ENCODE measurements around the gene SYTL2. TPM values are rescaled to one million over a fixed set of nuclear protein-coding genes. Genes with fewer than 3 reads are reported as not detected.

Gene SYTL2
- total RNA-seq, 2 experiments from 2014 or later, result 9.5 to 11.2 TPM

DNA sequence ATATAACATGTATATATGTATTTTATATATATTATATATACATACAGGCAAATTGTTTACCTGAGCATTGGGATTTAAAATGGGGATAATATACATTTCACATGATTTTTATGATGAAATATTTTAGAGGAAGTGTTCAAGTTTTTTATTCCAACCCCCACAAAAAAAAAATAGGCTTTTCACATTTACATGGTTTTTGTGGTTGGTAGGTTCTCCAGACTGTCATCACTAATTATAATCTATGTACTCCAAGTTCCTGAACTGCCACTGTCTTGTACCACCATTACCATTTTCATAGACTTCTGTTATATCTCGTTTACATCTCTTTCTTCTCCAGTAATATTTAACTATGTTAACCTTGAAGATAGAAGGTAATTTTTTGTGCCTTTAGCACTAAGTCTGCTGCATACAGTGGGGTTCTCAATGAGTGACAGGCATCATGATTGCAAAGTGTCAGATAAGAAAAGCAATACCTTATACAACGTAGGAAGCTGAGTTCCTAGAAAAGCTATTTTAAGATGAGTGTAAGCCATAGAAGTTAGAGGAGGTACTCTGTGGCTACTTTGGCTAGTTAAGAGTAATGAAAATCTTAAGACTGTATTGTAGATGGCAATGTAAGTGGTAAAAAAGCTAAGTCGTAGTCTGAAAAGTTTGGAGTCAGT is 158.0 kb downstream of the SYTL2 start:
- Mint-ChIP-seq H3K27me3 (no peaks in the 10 kb centered on the region), H3K4me3 (no peak overlapping the region), H3K36me3 (ENCODE audit: low read depth) (peaks cover 36% of the 10 kb centered on the region), H3K4me1 (ENCODE audit: low read depth) (peaks cover 58% of the 10 kb centered on the region), H3K27ac (peak overlapping the region; percentile 80), H3K9me3 (no peaks in the 10 kb centered on the region)
- TF ChIP-seq, protein P1, sequence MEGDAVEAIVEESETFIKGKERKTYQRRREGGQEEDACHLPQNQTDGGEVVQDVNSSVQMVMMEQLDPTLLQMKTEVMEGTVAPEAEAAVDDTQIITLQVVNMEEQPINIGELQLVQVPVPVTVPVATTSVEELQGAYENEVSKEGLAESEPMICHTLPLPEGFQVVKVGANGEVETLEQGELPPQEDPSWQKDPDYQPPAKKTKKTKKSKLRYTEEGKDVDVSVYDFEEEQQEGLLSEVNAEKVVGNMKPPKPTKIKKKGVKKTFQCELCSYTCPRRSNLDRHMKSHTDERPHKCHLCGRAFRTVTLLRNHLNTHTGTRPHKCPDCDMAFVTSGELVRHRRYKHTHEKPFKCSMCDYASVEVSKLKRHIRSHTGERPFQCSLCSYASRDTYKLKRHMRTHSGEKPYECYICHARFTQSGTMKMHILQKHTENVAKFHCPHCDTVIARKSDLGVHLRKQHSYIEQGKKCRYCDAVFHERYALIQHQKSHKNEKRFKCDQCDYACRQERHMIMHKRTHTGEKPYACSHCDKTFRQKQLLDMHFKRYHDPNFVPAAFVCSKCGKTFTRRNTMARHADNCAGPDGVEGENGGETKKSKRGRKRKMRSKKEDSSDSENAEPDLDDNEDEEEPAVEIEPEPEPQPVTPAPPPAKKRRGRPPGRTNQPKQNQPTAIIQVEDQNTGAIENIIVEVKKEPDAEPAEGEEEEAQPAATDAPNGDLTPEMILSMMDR (IDR thresholded peaks at IDR 0.05), result no peak
- ATAC-seq, result peak; percentile 45
- POLR2A ChIA-PET, result interaction anchor here (0.5 to 2.9 kb wide), 6 partner anchors 9 to 157 kb away, joined by 3 to 14 read pairs (median 3); no protein-coding TSS in a partner anchor
- DNase-seq, result no peak
- CTCF ChIA-PET, result no interaction called here
- intact Hi-C loops (cut with micrococcal nuclease), result no loop called here

DNA sequence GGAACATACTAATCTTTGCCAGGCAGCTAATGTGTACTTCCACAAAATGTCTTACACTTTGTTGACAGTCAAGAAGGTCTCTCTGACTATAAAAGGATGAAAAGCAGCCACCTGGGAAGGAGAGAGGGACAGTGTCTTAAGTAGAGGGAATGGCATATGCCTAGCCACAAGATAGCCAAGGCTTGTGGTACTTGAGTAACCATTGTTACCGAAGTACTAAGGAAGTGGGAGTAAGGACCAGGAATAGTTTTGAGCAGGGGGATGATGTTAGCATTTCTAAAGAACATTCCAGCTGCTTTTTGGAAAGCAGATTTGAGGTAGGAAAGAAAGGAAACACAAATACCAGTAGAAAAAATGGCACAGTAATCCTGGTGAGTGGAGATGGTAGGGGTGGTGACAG is 159.8 kb downstream of the SYTL2 start:
- DNase-seq (no peak), ATAC-seq (no peak)
- CTCF ChIA-PET, result interaction anchor here (1.0 kb wide), 1 partner anchor 9 kb away, joined by 3 read pairs; no protein-coding TSS in a partner anchor
- H3K9me3 Mint-ChIP-seq, result no peaks in the 10 kb centered on the region
- peaks cover 51% of the 10 kb centered on the region for H3K4me1 Mint-ChIP-seq (ENCODE audit: low read depth)
- H3K27me3 Mint-ChIP-seq, result no peaks in the 10 kb centered on the region
- no peak overlapping the region for H3K4me3 Mint-ChIP-seq
- H3K27ac Mint-ChIP-seq, result peak overlapping the region; percentile 73
- TF ChIP-seq, protein P1 (IDR thresholded peaks at IDR 0.05), result no peak
- peaks cover 27% of the 10 kb centered on the region for H3K36me3 Mint-ChIP-seq (ENCODE audit: low read depth)
- POLR2A ChIA-PET, result interaction anchor here (1.3 to 4.1 kb wide), 5 partner anchors 14 to 30 kb away, joined by 3 to 33 read pairs (median 6); partner anchors contain the start of genes CREBZF, DLG2 and TMEM126B
- intact Hi-C loops (cut with micrococcal nuclease), result no loop called here

DNA sequence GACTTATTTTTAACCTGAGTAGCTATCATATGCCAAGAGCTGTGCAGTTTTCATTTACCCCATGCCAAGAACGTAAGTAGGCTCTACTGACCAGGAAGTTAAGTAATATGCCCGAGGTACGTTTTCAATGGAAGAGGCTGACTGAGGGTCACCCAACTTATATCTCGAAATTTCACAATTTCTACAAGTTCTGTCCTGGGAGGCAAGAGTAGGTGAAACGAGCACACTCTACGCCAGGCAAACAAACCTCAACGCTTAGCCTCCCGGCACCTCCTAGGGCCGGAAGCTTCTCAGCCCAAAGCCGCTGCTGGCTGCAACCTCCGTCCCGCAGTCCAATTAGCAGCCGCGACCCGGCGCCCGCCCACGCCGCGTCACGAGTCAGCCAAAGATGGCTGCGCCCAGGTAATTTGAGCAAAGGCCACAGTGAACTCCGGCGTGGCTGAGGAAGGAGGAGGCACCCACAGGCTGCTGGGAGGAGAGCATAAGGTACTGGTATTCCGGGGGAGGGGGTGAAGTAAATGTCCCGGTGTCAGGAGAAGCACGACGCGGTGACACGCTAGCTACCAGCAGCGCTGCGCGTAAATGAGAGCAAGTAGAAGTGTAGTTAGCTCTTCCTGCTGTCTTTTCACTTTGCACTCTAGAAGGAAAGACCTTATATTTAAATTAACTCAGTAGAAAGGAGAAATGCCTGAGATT is 163.2 kb downstream of the SYTL2 start, which contains the start of gene TMEM126A:
Gene TMEM126A (plus strand): TSS at position 364 of the 696 bp plus-strand sequence. CDS start 2,289 bp downstream, outside the sequence.
- Mint-ChIP-seq H3K9me3 (no peaks in the 10 kb centered on the region), H3K27ac (peak within 1 kb of the TSS; percentile 95), H3K4me3 (peak within 1 kb of the TSS; percentile 90), H3K27me3 (peaks cover 8% of the 10 kb centered on the region), H3K4me1 (ENCODE audit: low read depth) (peaks cover 37% of the 10 kb centered on the region), H3K36me3 (ENCODE audit: low read depth) (peaks cover 17% of the 10 kb centered on the region)
- intact Hi-C loops (cut with micrococcal nuclease), result no loop called here
- TF ChIP-seq, protein P1 (IDR thresholded peaks at IDR 0.05), result no peak
- ChIA-PET POLR2A (interaction anchor here (0.5 to 4.1 kb wide), 18 partner anchors 9 to 607 kb away, joined by 3 to 38 read pairs (median 4); partner anchors contain the start of genes CREBZF, DLG2 and TMEM126B), CTCF (interaction anchor here (0.7 to 2.9 kb wide), 11 partner anchors 9 to 68 kb away, joined by 3 to 14 read pairs (median 3); partner anchors contain the start of genes DLG2 and TMEM126B)
- ATAC-seq, result peak; percentile 96
- peak; percentile 96 for DNase-seq

DNA sequence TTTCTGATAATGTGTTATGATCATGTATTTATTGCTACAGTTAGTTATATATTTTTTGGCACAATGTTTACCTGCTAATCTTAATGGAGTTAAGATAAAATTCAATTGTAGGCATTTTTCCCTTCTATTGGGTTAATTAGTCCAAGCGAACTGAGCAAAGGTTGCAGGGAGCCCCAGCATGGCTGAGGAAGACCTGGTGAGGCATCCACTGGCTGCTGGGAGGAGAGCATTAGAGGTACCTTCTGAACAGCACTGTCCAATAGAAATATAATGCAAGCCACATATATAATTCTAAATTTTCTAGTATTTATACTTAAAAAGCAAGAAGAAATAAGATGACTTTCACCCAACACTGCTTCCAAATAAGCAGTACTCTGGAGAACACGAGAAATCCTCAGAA is 163.9 kb downstream of the SYTL2 start:
- Mint-ChIP-seq H3K36me3 (ENCODE audit: low read depth) (peaks cover 15% of the 10 kb centered on the region), H3K27me3 (peaks cover 8% of the 10 kb centered on the region), H3K9me3 (no peaks in the 10 kb centered on the region), H3K4me3 (peak overlapping the region; percentile 90), H3K27ac (peak overlapping the region; percentile 95), H3K4me1 (ENCODE audit: low read depth) (peaks cover 33% of the 10 kb centered on the region)
- no peak for DNase-seq
- ATAC-seq, result no peak
- ChIA-PET CTCF (interaction anchor here (0.7 to 2.9 kb wide), 10 partner anchors 10 to 69 kb away, joined by 3 to 14 read pairs (median 3); partner anchors contain the start of genes DLG2 and TMEM126B), POLR2A (interaction anchor here (0.6 to 4.1 kb wide), 13 partner anchors 9 to 106 kb away, joined by 3 to 38 read pairs (median 5); partner anchors contain the start of genes CREBZF, DLG2 and TMEM126B)
- intact Hi-C loops (cut with micrococcal nuclease), result no loop called here
- TF ChIP-seq, protein P1 (IDR thresholded peaks at IDR 0.05), result no peak

Other genes starting within 250 kb of the SYTL2 start
- 1 to 10 TPM; 2.2 to 2.6 TPM for gene DLG2, start 183.8 kb downstream of the SYTL2 start, total RNA-seq
- gene TMEM126B, start 182.5 kb downstream of the SYTL2 start, total RNA-seq, result 10 to 100 TPM; 51.6 to 61.2 TPM
- gene TMEM126A, start 163.2 kb downstream of the SYTL2 start, total RNA-seq, result 10 to 100 TPM; 47.3 to 48.9 TPM
- gene CREBZF, start 146.0 kb downstream of the SYTL2 start, total RNA-seq, result 10 to 100 TPM; 44.8 to 46.5 TPM
- under 1 TPM in 1 of 2 experiments, not detected in 1; 0.36 TPM for gene CCDC89, start 124.9 kb downstream of the SYTL2 start, total RNA-seq
- gene CCDC83, start 44.2 kb upstream of the SYTL2 start, total RNA-seq, result not detected

Measured in activated CD8-positive, alpha-beta T cell treated with anti-CD3 and anti-CD28 coated beads for 36 hours (primary cell).